GM21786 (cell line): ENCODE results near the gene NAPB.

ENCODE experiments used
- ATAC-seq: cut with Tn5 transposase; IDR thresholded peaks from one replicate; pipeline ENCODE4 v1.9.1; 2021; ENCODE audit not compliant: unreplicated experiment

Gene NAPB

DNA sequence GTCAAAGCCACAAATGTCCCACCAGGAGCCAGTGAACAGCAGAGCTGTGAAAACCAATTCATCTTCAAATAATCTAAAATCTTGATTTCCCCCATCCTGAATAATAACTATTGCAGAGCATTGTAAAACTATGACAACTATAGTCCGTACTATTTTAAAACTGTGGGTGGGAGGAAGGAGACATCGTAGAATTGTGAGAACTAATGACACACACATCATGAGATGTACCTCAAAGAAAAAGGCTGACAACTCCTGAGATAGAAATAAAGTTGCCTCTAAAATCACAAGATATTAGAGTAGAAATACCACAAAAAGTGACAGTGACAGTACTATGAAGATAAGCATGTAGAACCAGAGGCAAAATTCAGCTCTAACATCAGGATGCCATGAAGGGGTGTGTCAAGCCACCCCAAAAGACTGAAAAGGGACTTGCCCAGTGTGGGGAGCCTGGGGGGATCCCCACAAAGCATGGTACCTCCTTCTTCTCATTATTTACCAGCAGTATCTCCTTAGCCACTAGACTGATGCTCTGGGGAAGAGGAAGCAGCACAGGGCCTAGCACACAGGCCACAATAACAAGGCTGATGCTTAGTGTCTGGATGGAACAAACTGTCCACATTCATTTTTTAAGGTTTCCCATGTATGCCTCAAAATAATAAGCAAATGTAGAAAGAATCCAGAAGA, 13.4 kb downstream of the NAPB start:
- ATAC-seq: no peak

DNA sequence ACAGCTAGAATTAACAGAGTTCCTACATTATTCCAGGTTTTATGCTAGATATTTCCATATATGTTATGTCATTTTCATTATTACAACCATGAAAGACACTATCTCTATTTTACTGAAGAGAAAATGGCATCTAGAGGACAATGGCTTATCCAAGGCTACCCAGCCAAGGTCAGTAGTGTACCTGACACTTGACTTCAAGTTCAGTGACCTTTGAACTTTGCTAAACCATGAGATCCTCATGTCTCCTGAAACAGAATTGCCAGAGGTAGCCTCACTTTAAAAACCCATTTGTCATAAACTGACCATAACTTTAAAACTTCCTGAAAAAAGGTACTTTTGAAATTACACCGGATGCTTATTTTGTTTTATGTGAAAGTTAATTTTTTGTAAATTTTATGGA, 14.4 kb downstream of the NAPB start:
- ATAC-seq: no peak

DNA sequence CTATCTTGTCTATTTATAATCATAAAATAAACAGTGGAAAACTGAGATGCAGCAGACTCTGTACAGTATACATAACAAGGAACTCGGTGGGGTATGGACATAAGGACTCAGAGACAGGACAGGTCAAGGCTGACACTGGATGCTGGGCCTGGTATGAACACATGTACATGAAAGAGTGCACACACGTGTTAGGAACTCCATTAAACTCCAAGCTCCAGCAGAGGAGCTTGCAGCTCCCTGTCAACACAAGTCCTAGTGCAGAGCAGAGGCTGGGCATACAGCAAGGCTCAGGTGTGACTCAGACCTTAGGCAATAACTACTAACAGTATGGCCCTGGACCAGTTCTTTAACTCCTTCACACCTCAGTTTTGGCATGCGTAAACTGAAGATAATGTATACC, 17.1 kb downstream of the NAPB start:
- ATAC-seq: no peak

DNA sequence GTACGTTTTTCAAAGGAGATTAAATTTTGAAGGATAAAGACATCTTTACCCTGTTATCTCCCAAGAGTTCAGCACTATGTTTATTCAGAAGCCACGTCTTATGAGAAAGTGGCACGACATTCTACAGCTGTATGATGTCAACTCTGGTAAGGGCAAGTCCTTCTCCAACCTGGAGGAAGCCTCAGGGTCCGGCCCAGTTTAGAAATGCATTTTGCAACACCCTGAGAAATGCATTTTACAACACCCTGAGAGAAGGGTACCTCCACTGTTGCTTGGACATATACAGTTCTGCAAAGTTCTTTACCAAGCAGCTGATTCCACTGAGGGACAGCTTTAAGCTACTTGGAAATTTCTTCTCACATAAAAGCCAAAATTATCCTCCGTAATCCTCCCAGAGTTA, 17.5 kb downstream of the NAPB start:
- no peak for ATAC-seq

DNA sequence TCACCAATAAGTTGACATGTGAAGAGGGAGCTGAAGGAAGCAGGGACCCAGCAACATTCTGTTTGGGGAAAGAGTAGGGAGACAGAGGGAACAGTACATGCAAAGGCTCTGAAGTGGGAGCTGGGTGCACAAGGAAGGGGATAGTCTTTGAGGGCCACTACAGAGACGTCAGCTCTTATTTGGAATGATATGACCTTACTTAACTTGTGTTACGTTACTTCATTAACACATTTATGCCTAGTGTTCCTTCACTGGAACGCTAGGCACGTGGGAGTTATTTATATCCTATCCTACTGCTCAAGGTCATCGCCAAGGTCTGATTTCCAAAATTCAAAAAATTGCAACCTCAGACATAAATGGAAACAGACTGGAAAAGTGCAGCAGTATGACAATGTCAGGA, 20.2 kb downstream of the NAPB start:
- no peak for ATAC-seq

DNA sequence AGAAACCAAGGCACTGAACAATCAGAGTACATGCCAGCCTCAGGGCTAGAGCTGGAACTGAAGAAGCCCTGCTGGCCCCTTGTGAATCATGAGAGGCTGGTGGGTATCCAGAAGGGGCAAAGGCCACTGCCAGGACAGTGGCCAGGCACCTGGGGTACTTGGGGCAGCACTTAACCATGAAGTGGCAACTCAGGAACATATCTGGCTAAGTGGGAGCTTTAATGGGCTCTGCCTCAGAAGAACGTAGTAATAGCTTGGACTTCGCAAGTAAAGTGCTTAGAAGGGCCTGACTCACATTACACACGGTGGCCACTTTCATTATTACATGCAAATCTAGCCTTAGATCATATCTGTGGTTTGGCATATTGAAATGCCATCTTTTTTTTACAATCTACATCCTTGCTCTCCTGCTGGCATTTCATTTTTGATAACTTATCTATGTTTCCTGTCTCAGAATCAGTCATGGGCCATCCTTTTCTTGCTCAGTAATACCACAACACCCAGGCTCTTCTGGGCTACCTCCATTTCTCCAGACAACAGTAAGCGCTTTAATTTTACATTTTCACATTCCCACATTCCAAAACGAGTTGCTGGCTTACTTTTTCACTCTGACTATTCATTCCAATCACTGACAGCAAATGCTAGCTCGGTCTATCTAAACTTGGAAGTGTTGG, 21.6 kb downstream of the NAPB start:
- ATAC-seq: peak; percentile 55

DNA sequence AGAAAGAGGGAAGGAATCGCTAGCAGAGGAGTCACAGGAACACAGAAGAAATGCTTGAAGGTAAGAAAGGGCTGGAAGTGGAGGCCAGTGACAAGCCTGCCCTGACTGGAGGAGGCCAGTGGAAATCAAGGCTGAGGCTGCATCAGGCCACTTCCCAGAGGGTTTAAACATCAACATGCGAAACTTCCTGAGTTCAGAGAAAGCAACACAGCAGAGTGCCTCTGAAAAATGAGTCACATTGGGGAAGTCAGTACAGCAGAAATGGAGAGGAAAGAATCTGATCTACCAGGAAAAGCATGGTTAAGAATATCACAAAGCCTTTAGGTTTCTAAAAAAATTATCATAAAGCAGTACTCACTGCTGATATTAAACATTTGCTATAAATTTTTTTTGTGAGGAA, 23.3 kb downstream of the NAPB start:
- ATAC-seq: no peak

DNA sequence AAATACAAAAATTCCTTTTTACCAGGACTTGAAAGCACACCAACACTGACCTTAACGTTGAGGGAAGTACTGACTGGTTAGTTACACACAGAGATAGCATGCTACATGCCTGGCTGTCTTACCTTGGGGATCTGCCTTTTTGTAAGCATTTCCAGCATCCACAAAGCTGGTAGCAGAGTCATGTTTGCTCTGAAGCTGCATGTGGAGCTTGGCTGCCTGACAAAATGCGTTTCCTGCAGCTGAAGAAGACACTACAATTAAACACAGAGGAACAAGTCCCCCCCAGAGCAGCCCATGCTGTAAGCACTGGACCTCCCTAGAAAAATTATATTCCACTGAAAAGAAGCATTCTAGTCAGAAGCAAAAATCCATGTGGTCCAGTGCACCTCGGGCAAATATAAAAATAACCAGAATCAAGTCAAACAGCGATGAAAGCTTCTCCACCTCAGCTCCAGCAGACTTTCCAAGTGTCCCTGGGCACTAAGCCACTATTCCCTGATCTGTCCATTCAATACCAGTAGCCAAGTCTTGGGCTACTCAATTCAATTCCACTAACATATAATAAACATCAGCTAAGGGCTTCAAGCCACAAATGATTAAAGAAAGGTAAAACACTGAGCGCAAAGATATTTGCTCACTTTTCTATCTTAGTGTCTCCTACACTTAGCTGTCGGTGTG, 24.2 kb downstream of the NAPB start:
- no peak for ATAC-seq

DNA sequence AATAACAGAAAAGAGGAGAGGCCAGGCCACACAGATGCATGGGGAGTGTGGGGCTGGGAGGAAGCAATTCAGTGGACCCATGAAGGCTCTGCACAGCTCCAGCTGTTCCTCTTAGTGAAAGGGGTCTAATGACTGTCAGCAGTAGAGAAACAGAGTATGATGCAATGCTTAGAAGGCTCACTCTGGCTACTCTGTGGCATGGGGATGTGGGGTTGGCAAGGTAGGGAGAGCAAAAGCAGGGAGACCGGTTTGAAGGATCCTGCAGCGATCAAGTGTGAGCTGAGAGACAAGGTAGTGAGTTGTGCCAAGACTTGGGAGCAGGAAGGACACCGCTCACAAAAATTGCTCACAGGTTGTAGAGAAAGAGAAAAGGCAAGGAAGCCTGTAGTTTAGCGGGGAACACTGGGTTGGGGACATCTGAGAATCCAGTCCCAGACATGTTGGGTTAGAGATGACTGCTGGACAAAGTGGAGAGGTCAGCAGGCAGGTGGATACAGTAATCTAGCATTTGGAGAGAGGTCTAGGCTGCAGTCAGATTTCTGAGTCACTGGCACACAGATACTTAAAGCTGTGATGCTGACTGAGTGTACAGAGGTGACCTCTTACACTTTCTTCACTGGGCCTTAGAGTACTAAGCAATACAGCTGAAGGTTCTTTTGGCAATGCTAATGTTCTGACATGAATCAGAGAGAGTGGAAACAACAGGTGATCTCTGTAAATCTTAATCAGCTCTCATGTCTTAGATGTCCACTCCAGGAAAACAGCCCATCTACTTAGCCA, 27.1 kb downstream of the NAPB start:
- ATAC-seq: no peak

DNA sequence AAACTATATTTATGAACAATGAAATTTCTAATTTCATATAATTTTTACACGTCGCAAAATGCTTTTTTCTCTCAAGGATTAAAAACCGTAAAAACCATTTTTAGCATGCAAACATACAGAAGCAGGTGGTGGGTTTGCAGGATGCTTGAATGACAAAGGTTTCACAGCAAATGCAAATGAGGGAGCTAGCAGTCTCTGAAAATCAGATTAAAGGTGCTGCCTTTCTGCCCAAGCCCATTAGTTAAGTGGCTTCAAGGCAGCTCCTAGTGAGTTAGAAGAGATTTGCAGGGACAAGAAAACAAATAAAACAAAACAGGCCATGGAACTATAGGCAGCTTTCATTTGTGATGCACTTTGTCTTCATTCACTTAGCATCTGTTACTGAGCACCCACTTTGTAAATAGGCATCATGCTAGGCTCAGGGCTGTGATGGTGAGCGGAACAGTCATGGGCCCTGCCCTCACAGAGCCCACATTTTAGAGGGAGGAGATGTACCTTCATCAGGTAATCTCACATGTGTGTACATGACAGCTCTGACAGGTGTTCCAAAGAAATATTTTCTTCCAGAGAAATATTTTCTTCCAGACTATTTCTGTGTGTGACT, 29.5 kb downstream of the NAPB start:
- ATAC-seq: no peak

DNA sequence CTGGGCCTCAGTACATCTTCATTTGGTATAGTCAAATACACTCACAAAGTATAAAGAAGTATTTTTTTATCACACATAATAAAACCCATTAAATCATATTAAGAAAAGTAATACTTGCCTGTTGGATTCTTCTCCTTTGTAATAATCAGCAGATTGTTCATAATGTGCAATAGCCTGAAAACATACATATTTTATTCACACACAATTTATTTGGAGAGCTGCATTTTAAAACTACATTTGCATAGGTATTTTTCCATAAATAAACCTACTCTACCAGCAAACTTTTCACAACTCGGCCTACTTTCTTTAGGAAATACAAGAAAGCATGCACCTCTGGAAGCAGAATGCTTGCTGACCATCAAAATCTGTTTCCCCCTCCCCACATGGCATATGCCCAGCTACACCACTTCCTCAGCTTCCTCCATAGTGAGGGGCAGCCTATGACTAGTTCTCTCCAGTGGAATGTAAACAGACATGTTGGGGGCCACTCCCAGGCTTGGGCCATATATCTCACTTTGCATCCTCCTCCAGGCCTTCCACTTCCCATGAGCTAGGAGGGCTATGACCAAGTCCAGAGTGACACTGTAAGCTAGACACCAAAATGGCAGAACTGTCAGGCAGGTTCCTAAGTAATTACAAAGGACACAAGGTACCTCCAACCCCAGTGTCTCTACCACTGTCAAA, 31.1 kb downstream of the NAPB start:
- no peak for ATAC-seq

DNA sequence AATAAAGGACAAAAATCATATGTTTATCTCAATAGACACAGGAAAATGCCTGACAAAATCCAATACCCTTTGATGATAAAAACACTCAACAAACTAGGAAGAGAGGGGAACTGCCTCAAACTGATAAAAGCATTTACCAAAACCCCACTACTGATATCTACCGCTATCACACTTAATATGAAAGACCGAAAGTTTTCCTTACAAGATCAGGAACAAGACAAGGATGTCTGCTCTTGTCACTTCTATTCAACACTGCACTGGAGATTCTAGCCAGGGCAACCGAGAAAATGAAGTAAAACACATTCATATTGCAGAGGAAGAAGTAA, 34.2 kb downstream of the NAPB start:
- ATAC-seq: no peak

DNA sequence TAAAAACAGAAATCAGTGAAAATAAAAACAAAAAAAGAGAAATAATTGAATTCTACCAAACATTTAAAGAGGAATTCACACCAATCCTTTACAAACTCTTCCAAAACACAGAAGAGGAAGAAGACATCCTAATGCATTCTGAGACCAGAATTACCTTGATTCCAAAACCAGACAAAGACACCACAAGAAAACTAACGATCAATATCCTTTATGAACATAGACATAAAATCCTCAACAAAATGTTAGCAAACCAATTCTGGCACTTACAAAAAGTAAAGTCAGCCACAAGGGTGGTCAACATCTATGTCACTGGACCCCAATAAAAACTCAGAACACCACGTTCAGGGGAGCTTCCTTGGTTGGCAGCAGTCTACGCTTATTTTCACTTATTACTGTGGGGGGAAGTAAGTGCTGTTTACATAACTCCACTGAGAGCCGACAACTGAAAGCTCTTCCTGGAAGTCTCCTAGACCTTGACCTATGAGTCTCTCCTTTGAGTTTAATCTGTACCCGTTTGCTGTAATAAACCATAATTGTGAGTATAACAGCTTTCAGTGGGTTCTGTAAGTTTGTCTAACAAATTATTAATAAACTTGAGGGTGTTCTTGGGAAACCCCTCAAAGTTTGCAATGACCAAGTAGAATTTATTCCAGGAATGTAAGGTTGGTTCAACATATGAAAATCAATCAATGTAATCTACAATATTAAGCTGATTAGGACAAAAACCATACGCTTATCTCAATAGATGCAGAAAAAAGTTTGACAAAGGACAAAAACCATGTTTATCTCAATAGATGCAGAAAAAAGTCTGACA, 34.8 kb downstream of the NAPB start:
- no peak for ATAC-seq

DNA sequence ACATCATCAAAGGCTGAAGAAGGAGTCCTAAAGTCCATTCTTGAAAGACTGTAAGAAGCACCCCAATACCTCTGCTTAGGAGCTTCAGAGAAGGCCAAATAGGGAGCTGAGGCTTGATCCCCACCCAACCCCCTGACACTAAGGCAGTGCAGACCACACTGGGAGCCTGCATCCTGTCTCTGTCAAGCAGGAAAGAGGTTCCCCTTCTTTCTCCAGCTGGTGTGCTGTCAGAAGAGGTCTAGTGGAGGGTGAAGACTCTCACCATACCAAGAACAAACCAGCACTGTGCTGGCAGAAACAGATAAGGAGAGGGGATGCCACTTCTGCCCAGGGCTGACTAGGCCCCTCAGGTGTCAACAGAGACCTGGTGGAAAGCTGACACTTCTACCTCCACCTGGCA, 39.4 kb downstream of the NAPB start:
- no peak for ATAC-seq

DNA sequence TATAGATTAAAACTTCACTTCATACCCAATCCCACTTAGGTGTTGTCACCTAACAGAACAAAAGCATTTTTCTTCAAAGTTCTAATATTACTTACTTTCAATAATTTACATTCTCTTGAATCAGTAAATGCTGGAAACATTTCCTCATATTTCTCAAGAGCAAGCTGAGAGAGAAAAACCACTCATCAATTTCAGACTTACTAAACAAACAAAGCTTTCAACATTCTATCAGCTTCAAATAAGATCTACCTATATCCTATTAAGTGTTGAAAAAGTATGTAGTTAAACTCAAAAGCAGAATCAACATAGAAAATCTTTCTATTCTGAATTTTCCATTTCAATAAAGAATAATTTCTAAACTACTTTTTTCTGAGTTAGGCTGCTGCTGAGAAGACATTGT, 41.5 kb downstream of the NAPB start:
- ATAC-seq: no peak

DNA sequence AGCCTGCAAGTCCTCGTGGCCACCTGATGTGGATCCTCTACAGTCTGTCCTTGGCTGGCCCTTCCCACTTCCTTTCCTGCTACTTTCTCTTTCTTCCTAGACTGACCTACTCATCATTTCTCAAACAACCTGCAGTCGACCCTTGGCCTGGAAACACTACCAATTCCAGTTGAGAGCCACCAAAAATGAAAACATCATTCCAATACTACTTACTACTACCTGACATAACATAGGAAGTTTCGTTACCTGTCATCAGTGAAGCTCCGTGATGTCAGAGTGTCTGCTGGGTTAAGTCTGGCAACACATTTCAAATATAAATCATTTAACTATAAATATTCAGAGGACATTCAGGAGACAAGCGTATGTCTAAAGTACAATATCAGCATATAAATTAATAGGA, 45.5 kb downstream of the NAPB start:
- ATAC-seq: no peak

DNA sequence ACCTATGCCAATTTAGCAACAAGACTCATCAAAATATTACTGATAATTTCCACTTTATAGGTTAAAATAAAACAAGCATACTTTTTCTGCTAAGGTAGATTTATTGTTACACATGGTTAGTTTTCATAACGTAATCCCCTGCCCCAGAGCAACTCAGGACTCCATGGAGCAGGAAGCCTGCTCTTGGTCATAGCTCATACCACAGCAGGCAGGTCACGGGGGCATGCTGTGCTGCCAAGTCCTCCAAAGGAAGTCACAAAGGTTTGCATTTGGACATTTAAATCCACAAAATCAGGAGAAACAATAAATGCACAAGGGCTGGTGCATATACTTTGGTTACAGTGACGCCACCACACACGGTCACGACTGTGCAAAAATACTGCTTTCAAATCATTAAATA, 46.8 kb downstream of the NAPB start:
- ATAC-seq: no peak

DNA sequence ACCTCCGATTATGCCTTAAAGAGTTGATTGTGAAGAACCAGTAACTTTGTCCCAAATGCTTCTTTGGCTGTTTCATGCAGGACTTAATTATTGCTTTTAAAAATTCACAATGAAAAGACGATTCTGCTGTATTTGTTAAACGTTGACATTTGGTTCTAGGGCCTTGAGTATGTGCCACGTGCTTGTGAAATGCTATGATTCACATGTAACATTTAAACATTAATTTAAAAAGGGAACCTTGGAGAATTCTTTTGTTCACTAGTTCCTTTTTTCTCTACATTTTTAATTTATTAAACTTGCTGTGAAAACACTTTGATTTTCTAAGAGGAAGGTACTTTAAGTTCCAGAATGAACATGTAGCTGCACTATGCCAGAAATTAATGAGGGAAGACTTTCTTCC, 49.8 kb downstream of the NAPB start:
- no peak for ATAC-seq

DNA sequence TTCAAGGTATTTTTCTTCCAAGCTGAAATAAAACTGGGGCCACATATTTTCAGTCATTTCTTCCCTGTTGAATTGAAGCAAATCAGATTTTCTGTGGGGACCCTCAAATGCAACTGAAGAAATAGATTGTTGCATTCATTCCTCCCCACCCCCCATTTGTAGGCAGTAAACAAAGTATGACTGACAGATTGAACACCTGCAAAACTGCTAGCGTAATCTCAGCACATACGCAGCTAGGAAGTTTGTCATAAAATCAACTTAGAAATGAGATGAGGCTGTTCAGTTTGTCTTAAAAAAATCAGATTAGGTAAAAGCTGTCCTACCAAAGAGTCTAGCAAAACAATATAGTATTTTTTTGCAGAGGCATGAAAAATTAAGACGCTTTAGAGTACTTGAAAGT, 50.4 kb downstream of the NAPB start:
- no peak for ATAC-seq

DNA sequence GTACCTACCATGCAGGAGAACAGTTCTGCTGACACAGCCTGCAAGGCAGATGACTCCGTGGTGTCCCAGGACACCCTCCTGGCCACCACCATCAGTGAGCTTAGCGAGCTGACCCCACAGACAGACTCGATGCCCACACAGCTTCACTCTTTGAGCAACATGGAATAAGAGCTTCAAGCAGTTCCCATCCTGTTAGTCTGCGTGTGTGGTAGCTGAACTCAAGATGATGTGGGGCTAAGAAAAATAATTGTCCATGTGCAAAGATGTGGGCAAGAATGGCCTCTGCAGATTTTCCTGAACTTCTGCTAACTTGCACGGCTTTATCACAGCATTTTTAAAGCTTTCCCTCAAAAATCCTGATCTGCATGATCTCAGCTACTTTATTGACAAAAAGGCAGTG, 51.0 kb downstream of the NAPB start:
- ATAC-seq: no peak
